Measurements from ENCODE around the gene TFR2. TPM values are rescaled to one million over a fixed set of nuclear protein-coding genes. Genes with fewer than 3 reads are reported as not detected.

Gene TFR2
- total and polyA plus RNA-seq, 9 donors, result 0.06 to 0.79 (median 0.18) TPM; not detected in 3

DNA sequence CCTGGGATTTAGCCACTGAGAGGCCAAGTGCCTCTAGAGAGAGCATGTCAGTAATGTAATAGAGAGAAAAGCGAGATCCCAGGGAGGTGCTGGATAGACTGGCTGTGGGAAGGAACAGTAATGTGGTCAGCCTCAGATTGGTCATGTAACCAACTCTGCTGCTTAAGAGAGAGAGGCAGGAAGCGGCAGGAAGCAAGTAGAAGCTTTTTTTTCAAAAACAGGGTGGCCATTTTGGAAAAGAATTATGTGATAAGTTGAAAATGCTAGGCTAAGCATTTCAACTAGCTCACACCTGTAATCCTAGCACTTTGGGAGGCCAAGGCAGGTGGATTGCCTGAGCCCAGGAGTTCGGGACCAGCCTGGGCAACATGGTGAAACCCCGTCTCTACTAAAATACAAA is 42.9 kb downstream of the TFR2 start:
- no peaks in the 10 kb centered on the region for H3K36me3 ChIP-seq
- 91 to 94% (median 92%) methylated on average over 4 of the region's 4 CpGs for WGBS, 3 donors
- H3K4me1 ChIP-seq (ENCODE audit: insufficient read depth), result peaks cover 14% of the 10 kb centered on the region
- no peaks in the 10 kb centered on the region for H3K9me3 ChIP-seq
- no peak for DNase-seq
- TF ChIP-seq, protein P1, sequence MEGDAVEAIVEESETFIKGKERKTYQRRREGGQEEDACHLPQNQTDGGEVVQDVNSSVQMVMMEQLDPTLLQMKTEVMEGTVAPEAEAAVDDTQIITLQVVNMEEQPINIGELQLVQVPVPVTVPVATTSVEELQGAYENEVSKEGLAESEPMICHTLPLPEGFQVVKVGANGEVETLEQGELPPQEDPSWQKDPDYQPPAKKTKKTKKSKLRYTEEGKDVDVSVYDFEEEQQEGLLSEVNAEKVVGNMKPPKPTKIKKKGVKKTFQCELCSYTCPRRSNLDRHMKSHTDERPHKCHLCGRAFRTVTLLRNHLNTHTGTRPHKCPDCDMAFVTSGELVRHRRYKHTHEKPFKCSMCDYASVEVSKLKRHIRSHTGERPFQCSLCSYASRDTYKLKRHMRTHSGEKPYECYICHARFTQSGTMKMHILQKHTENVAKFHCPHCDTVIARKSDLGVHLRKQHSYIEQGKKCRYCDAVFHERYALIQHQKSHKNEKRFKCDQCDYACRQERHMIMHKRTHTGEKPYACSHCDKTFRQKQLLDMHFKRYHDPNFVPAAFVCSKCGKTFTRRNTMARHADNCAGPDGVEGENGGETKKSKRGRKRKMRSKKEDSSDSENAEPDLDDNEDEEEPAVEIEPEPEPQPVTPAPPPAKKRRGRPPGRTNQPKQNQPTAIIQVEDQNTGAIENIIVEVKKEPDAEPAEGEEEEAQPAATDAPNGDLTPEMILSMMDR (IDR thresholded peaks at IDR 0.05), result no peak
- no peak for TF ChIP-seq EP300 (IDR thresholded peaks at IDR 0.05)
- TF ChIP-seq POLR2A (IDR thresholded peaks at IDR 0.05), result no peak
- H3K4me3 ChIP-seq, result no peak overlapping the region
- intact Hi-C loops (cut with DNase I), result no loop called here
- no peak overlapping the region for H3K27ac ChIP-seq
- H3K27me3 ChIP-seq, result no peaks in the 10 kb centered on the region

DNA sequence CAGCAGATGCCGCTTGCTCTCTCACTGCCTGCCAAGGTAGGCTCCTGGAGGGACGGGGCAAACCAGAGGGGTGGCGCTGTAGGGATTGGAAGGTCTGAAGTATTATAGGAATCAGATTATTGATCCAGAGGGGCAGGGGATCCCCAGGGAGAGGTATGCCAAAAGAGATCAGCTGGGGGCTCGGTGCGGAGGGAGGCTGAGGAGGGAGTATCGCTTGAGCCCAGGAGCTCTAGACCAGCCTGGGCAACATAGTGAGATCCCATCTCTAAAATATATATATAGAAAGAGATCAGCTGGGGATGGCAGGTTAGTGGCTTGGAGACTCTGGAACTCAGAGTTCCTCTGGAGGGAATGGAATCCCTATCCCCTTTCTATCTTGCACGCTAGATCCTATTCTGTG is 46.2 kb downstream of the TFR2 start:
- intact Hi-C loops (cut with DNase I), result no loop called here
- TF ChIP-seq, protein P1 (IDR thresholded peaks at IDR 0.05), result no peak
- TF ChIP-seq EP300 (IDR thresholded peaks at IDR 0.05), result no peak
- no peak for TF ChIP-seq POLR2A (IDR thresholded peaks at IDR 0.05)
- Histone ChIP-seq H3K27me3 (no peaks in the 10 kb centered on the region), H3K4me3 (no peak overlapping the region), H3K9me3 (no peaks in the 10 kb centered on the region), H3K4me1 (ENCODE audit: insufficient read depth) (no peaks in the 10 kb centered on the region), H3K36me3 (no peaks in the 10 kb centered on the region), H3K27ac (no peak overlapping the region)
- DNase-seq, result no peak
- WGBS, 3 donors, result 90 to 96% (median 96%) methylated on average over 7 of the region's 7 CpGs

- Histone ChIP-seq H3K27ac (no peak overlapping the region), H3K4me3 (no peak overlapping the region), H3K4me1 (ENCODE audit: insufficient read depth) (no peaks in the 10 kb centered on the region), H3K27me3 (no peaks in the 10 kb centered on the region), H3K36me3 (no peaks in the 10 kb centered on the region), H3K9me3 (no peaks in the 10 kb centered on the region)
- WGBS, 3 donors, result 93 to 96% (median 93%) methylated on average over 17 of the region's 17 CpGs
- intact Hi-C loops (cut with DNase I), result no loop called here
- TF ChIP-seq EP300 (IDR thresholded peaks at IDR 0.05) (no peak), POLR2A (IDR thresholded peaks at IDR 0.05) (no peak)
- TF ChIP-seq, protein P1 (IDR thresholded peaks at IDR 0.05), result no peak
- DNase-seq, result no peak
Measured at GRCh38 chr7:100591596-100591995, 49.8 kb downstream of the TFR2 start.

DNA sequence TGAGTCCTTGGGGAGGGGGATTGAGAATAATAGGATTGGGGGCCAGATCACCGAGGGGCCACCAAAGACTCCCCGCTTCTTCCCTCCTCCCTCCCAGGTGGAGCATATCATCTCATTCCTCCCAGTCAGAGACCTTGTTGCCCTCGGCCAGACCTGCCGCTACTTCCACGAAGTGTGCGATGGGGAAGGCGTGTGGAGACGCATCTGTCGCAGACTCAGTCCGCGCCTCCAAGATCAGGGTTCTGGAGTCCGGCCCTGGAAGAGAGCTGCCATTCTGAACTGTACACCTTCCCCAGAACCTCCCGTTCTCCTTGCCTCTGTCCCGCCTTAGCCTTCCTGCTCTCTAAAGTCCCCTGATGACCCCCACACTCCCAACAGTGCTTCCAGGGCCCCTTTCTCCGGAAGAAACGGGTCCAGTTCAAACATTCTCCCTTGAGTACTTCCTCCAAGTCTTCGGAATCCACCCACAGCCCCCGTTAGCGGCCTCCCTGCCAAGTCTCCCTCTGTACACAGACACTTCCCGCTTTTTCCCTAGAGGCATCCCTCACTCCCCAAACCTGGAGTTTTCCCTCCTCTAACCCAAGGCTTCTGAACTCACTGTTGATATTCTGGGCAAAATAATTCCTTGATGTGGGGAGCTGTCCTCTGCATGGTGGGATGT is 51.1 kb downstream of the TFR2 start:
- no peaks in the 10 kb centered on the region for H3K4me1 ChIP-seq (ENCODE audit: insufficient read depth)
- WGBS, 3 donors, result 18 to 34% (median 26%) methylated on average over 20 of the region's 20 CpGs
- intact Hi-C loops (cut with DNase I), result no loop called here
- no peak overlapping the region for H3K27ac ChIP-seq
- no peaks in the 10 kb centered on the region for H3K27me3 ChIP-seq
- TF ChIP-seq POLR2A (IDR thresholded peaks at IDR 0.05), result no peak
- TF ChIP-seq EP300 (IDR thresholded peaks at IDR 0.05), result no peak
- TF ChIP-seq, protein P1 (IDR thresholded peaks at IDR 0.05), result no peak
- peak in 2 of 5 donors; percentile 42 to 70 for DNase-seq
- no peak overlapping the region for H3K4me3 ChIP-seq
- no peaks in the 10 kb centered on the region for H3K9me3 ChIP-seq
- no peaks in the 10 kb centered on the region for H3K36me3 ChIP-seq
